SJSA1 (cell line): ENCODE results near the gene AFDN. TPM values are rescaled to one million over a fixed set of nuclear protein-coding genes. Genes with fewer than 3 reads are reported as not detected.

ENCODE experiments used
- DNase-seq, 2 experiments: peaks; one replicate each; pipeline ENCODE4 v3.0.0-alpha.2; 2015 to 2020; ENCODE audit warnings: low spot score in 2 of 2, low read depth in 1 of 2
- H3K27ac ChIP-seq: fragments of 250-450 bp; sonication (Bioruptor Pico); 2 replicates; pipeline ENCODE4 v1.5.1; 2020; ENCODE audit warnings: mild to moderate bottlenecking, moderate library complexity
- H3K27me3 ChIP-seq: fragments of 250-450 bp; sonication (Bioruptor Pico); replicated peaks from 2 replicates; pipeline ENCODE4 v1.5.1; 2020; ENCODE audit warnings: mild to moderate bottlenecking, moderate library complexity
- H3K36me3 ChIP-seq: fragments of 250-450 bp; sonication (Bioruptor Pico); 2 replicates; pipeline ENCODE4 v1.5.1; 2020; ENCODE audit warnings: mild to moderate bottlenecking
- H3K4me1 ChIP-seq: fragments of 250-450 bp; sonication (Bioruptor Pico); replicated peaks from 2 replicates; pipeline ENCODE4 v1.6.1; 2021; ENCODE audit warnings: mild to moderate bottlenecking
- H3K4me3 ChIP-seq: fragments of 250-450 bp; sonication (Bioruptor Pico); 2 replicates; pipeline ENCODE4 v1.5.1; 2020; ENCODE audit warnings: mild to moderate bottlenecking
- H3K9me3 ChIP-seq: fragments of 250-450 bp; sonication (Bioruptor Pico); replicated peaks from 2 replicates; pipeline ENCODE4 v1.5.1; 2020; ENCODE audit warnings: mild to moderate bottlenecking
- total RNA-seq: library from RNA; depleted of rRNA; stranded (reverse); fragments of >200 nt; shearing (Covaris generic); gene quantifications from 2 replicates; pipeline ENCODE4 v1.2.3, GENCODE V29; 2014; rRNA removed

Gene AFDN
- total RNA-seq, result 88.2 and 118 TPM in 2 replicates

GRCh38 chr6:167826896-167827582 is at the start of gene AFDN:
AFDN (plus strand) TSS chr6:167826911; CDS start chr6:167827133, 222 bp downstream.
- H3K27ac ChIP-seq, result no peak within 1 kb of the TSS
- no peaks in the 10 kb centered on the region for H3K27me3 ChIP-seq
- H3K9me3 ChIP-seq, result no peaks in the 10 kb centered on the region; the same call in 1 of the 2 replicates
- no peak for DNase-seq
- peaks cover 3% of the 10 kb centered on the region for H3K36me3 ChIP-seq
- peak within 1 kb of the TSS; percentile 87 for H3K4me3 ChIP-seq
- H3K4me1 ChIP-seq, result peaks cover 26% of the 10 kb centered on the region

GRCh38 chr6:167778497-167779128 is 48.1 kb upstream of the AFDN start:
- no peak overlapping the region for H3K27ac ChIP-seq
- H3K9me3 ChIP-seq, result no peaks in the 10 kb centered on the region
- H3K36me3 ChIP-seq, result no peaks in the 10 kb centered on the region
- H3K4me3 ChIP-seq, result no peak overlapping the region
- H3K27me3 ChIP-seq, result no peaks in the 10 kb centered on the region
- no peaks in the 10 kb centered on the region for H3K4me1 ChIP-seq
- DNase-seq, result no peak

- H3K27me3 ChIP-seq, result no peaks in the 10 kb centered on the region
- H3K4me1 ChIP-seq, result no peaks in the 10 kb centered on the region
- no peak for DNase-seq
- H3K9me3 ChIP-seq, result no peaks in the 10 kb centered on the region
- no peak overlapping the region for H3K4me3 ChIP-seq
- H3K36me3 ChIP-seq, result no peaks in the 10 kb centered on the region
- H3K27ac ChIP-seq, result no peak overlapping the region
Observed at GRCh38 chr6:167779129-167779992, 47.4 kb upstream of the AFDN start.

GRCh38 chr6:167779993-167780655 is 46.6 kb upstream of the AFDN start:
- DNase-seq, result no peak
- H3K36me3 ChIP-seq, result no peaks in the 10 kb centered on the region
- H3K9me3 ChIP-seq, result no peaks in the 10 kb centered on the region
- no peak overlapping the region for H3K27ac ChIP-seq
- H3K4me1 ChIP-seq, result no peaks in the 10 kb centered on the region
- no peak overlapping the region for H3K4me3 ChIP-seq
- no peaks in the 10 kb centered on the region for H3K27me3 ChIP-seq

- Histone ChIP-seq H3K27me3 (no peaks in the 10 kb centered on the region), H3K27ac (no peak overlapping the region), H3K4me3 (no peak overlapping the region), H3K9me3 (no peaks in the 10 kb centered on the region), H3K4me1 (no peaks in the 10 kb centered on the region), H3K36me3 (no peaks in the 10 kb centered on the region)
- DNase-seq, result no peak
Observed at GRCh38 chr6:167781066-167781767, 45.5 kb upstream of the AFDN start.

- Histone ChIP-seq H3K36me3 (no peaks in the 10 kb centered on the region), H3K27ac (no peak overlapping the region), H3K4me1 (no peaks in the 10 kb centered on the region), H3K4me3 (no peak overlapping the region), H3K9me3 (no peaks in the 10 kb centered on the region), H3K27me3 (no peaks in the 10 kb centered on the region)
- no peak for DNase-seq
Observed at GRCh38 chr6:167781868-167782267, 44.8 kb upstream of the AFDN start.

GRCh38 chr6:167782698-167783517 is 43.8 kb upstream of the AFDN start:
- H3K9me3 ChIP-seq, result no peaks in the 10 kb centered on the region
- DNase-seq, result no peak
- no peak overlapping the region for H3K4me3 ChIP-seq
- H3K4me1 ChIP-seq, result no peaks in the 10 kb centered on the region
- H3K27me3 ChIP-seq, result no peaks in the 10 kb centered on the region
- H3K27ac ChIP-seq, result no peak overlapping the region
- H3K36me3 ChIP-seq, result no peaks in the 10 kb centered on the region

GRCh38 chr6:167786853-167787675 is 39.6 kb upstream of the AFDN start:
- Histone ChIP-seq H3K36me3 (no peaks in the 10 kb centered on the region), H3K9me3 (no peaks in the 10 kb centered on the region), H3K27ac (no peak overlapping the region), H3K4me3 (no peak overlapping the region), H3K4me1 (no peaks in the 10 kb centered on the region), H3K27me3 (no peaks in the 10 kb centered on the region)
- peak in 1 of 2 experiments; percentile 28 for DNase-seq

GRCh38 chr6:167787896-167788562 is 38.7 kb upstream of the AFDN start:
- H3K36me3 ChIP-seq, result no peaks in the 10 kb centered on the region
- peaks cover 5% of the 10 kb centered on the region for H3K4me1 ChIP-seq
- no peak overlapping the region for H3K4me3 ChIP-seq
- no peak overlapping the region for H3K27ac ChIP-seq
- H3K9me3 ChIP-seq, result no peaks in the 10 kb centered on the region
- peak in 1 of 2 experiments; percentile 25 for DNase-seq
- H3K27me3 ChIP-seq, result no peaks in the 10 kb centered on the region

GRCh38 chr6:167788563-167788903 is 38.2 kb upstream of the AFDN start:
- Histone ChIP-seq H3K4me3 (no peak overlapping the region), H3K27ac (no peak overlapping the region)
- no peak for DNase-seq

GRCh38 chr6:167789358-167789757 is 37.4 kb upstream of the AFDN start:
- H3K4me1 ChIP-seq, result peaks cover 15% of the 10 kb centered on the region
- H3K4me3 ChIP-seq, result no peak overlapping the region
- no peak overlapping the region for H3K27ac ChIP-seq
- H3K27me3 ChIP-seq, result no peaks in the 10 kb centered on the region
- DNase-seq, result peak in 1 of 2 experiments; percentile 32
- H3K36me3 ChIP-seq, result no peaks in the 10 kb centered on the region
- H3K9me3 ChIP-seq, result no peaks in the 10 kb centered on the region

More at GRCh38 chr6:167788563-167788903, 38.2 kb upstream of the AFDN start:
- Histone ChIP-seq H3K9me3 (no peaks in the 10 kb centered on the region), H3K27me3 (no peaks in the 10 kb centered on the region), H3K36me3 (no peaks in the 10 kb centered on the region), H3K4me1 (peaks cover 10% of the 10 kb centered on the region)
